Stimulated activated CD4-positive, alpha-beta T cell treated with anti-CD3 and anti-CD28 coated beads, Interleukin-12 subunit alpha, Interleukin-12 subunit beta, amount 100 ng/mL, for 24 hours (primary cell): ENCODE data around the gene OSM.
A peak's percentile ranks its signal among the peaks of the same experiment; 100 is the strongest.
"Not testable (repeated sequence)": the region's sequence is repeated elsewhere in the genome, so short reads cannot be mapped to it uniquely, and the experiment has no call there.

Experiments used
- DNase-seq, 2 experiments: peaks; one replicate each; pipeline ENCODE4 v3.0.0-alpha.2; 2020; ENCODE audit warnings: low read depth in 2 of 2

The OSM gene

DNA sequence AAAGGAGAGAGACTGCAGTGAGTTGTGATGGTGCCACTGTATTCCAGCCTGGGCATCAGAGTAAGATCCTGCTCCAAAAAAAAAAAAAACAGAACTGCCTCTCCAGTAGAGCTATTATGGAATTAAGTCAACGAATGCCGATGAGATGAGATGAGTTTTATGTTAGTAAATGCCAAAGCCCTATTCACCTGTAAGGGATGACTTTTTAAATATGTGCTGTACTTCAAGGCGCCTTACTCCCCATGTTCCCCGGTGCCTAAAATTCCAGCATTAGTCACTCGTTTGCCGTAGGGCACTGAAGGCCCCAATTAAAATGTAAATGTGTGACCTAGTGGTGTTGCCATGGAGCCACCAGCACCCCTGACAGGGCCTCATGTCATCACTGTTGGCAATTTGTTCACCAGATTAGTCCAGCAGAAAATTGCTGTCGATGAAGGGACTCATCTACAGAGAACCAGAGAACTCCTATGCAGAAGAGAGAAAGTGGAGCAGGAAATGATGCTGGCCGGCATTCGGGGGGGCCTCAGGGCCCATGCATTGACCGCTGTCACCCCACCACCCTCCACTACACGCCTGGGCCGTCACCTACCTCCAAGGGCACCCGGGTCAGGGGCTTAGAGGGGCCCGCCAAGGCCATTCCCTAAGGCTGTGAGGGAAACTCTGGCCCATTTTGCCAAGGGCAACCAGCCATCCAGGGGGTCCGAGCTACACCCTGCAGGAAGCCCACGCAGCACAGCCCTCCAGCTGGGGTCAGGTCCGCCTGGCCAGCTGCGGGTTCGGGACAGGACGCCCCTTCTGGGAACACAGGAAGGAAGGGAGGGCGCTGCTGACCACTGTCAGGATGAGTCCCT lies 37.9 kb downstream of the OSM start:
- no peak for DNase-seq

DNA sequence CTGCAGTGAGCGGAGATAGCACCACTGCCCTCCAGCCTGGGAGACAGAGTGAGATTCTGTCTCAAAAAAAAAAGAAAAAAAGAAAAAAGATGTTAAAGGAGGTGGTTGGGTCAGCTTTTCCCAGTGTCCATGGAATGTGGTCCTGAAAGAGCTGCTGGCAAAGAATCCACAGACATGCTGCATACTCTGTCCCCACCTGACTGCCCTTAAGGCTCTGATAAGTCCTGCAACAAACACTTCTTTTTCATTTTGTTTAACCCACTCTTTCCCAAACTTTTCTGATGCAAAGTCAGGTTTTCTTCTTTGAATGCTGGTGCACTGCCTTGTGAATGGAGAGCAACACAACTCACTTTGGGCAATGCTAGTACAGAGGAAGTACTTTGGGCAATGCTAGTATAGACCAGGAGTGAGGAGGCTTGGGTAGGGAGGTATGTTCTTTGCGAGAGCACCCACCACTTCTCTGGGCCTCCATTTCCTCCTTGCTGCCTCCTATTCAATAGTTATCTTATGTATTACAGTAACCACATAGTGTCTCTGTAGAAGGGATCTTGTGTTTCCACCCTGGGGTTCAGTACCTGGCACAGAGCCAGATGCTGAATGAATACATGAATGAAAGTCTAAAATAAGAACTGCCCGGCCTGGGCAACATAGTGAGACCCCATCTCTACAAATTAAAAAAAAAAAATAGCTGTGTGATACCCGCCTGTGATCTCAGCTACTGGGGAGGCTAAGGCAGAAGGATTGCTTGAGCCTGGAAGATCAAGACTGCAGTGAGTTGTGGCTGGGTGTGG lies 39.0 kb downstream of the OSM start:
- DNase-seq = no peak

DNA sequence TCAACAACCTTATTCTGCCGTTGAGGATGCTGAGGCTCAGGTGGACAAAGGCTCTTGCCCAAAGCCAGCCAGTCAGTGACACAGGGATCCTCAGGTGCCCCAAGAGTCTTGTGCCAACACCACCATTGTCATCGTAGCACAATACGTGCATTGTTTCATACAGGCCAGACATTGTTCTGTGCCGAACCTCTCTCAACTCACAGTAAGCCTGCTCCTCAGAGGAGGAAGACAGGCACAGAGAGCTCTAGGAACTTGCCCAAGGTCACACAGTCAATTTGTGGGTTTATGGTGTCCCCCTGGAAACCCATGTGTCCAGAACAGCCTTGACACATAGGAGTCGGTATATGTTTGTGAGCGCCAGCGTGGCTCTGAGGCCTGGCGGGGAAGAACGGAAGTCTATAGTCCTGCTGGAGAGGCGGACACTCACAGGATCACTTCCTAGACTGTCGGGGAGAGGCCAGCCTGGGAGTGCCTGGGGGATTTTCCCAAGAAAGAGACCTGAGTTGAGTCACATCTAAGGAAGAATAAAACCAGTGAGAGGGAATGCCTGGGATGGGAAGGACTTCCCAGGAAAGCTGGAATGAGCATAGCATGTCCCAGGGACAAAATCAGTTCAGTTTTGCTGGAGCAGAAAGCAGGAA lies 40.3 kb downstream of the OSM start:
- no peak for DNase-seq

DNA sequence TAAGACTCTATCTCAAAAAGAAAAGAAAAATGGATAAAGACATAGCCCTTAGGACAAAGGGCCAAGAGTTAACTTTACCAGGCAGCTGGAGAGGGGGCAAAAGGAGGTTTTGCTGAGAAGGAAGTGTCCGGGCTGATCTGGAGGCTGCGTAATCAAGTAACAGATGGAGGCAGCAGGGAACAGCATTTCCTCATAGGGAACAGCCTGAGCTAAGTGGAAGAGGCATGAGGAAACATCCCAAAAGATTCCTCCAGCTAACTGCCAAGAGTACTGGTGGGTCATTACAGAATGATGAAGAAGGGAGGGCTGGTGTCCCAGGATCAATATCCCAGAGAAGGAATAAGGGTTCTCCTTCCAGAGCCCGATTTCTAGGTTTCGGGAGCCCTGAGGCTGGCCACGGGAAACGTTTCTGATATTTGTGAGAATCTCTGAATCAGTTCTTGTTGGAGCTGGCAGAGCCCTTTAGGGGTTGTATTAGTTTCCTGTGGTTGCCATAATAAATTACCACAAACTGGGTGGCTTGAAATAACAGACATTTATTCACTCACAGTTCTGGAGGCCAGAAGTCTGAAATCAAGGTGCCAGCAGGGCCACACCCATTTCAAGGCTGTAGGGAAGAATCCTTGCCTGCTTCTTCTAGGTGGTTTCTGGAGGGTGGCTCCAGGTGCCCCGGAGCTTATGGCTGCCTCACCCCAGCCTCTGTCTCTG lies 41.3 kb downstream of the OSM start:
- DNase-seq = no peak

DNA sequence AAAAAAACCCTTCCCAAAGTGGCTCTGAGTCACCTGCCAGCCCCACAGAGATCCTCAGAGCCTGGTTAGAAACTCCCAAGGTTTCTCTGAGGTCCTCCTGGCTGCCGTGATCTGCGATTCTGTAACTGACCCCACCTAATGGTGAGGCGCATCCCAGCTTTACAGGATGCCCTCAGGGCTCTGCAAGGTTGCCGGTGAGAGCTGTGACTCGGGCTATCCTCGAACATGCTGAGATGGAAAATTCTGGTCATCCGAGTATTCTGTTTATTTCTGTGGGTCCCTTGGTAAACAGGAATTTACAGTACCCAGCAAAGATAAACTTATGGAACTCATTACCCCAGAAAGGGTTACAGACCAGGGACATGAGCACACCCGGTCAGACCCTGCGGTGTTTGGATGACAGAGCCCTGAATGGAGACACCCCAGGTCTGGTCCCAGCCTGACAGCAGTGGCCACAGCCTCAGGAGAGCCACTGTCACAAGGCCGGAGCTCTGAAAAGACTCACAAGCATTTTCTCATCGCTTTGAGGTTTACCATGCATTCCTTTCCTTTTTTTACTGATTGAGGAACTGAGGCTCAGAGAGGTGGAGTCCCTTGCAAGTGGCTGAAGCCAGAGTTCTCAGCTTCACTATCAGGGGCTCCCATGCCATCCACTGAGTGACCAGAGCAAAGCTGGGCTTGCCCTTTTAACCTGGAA lies 42.3 kb downstream of the OSM start:
- no peak for DNase-seq

DNA sequence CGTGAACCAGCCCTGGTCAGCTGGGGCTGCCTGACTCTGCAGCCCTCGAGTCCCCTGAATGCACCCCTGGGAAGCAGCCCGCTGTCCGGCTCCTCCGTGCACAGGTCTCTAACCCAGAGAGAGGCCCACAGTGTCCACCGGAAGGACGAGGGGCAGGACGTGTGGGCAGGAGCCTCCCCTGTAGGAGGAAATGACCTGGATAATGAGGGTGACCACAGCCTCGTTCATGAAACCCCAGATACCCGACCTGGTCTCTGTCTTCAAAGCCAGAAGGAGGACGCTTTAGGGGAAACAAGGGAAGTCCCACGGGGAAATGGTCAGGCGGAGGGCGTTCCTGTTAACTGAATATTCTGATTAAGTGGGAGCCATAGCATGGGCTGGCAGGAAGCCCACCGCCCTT lies 43.3 kb downstream of the OSM start:
- no peak for DNase-seq

DNA sequence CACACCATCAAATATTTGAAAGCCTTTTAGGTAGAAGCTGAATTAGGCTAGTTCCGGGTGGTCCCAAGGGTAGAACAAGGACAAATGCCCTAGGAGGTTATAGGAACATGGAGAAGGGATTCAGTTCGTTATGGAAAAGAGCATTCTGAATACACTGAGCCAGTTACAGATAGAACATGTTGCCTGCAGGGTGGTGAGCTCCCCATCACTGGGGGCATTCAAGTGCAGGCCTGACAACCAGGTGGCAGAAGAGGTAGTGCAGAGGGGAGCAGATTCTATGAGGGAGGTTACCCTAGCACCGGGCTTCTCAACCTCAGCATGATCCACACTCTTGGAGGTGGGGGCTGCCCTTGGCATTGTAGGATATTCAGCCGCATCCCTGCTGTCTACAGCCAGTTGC lies 44.3 kb downstream of the OSM start:
- DNase-seq = no peak

DNA sequence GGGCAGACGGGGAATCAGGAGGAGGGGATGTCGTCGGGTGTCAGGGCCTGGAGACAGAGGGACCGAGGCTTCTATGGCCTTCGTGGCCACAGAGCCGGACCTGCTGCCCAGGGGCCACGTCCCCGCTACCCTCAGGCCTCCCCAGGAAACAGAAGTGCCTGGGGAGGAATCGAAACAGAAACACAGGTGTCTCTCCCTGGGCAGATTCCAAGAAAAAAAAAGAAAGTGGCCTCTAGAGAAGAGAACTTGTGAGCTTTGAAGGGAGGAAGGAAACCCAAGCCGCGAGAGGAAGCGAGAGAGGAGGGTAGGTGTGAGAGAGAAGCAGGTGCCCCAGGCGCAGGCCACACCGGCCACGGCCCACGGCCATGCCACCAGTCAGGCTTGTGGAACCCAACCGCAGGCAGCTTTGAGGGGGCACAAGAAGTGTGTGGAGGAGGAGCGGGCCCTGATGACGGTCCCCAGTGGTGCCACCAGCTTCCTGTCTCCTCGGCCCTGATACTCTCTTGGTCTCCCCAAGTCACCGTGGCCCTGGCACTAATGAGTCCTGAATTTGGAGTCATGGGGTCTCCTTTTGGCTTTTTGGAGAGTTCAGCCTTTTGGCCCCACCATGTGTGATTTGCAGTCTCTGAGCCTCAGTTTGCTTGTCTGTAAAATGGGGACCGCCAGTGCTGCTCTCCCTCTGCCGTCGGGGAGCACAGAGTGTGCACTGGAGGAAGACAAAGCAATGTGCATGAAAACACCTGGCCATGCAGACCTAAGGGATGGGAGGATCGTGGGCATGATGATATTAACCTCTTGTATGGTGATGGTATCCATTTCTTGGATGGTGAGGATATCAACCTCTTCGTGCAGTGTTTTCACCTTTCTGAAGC lies 45.3 kb downstream of the OSM start:
- peak in 1 of 2 experiments; percentile 36 for DNase-seq

DNA sequence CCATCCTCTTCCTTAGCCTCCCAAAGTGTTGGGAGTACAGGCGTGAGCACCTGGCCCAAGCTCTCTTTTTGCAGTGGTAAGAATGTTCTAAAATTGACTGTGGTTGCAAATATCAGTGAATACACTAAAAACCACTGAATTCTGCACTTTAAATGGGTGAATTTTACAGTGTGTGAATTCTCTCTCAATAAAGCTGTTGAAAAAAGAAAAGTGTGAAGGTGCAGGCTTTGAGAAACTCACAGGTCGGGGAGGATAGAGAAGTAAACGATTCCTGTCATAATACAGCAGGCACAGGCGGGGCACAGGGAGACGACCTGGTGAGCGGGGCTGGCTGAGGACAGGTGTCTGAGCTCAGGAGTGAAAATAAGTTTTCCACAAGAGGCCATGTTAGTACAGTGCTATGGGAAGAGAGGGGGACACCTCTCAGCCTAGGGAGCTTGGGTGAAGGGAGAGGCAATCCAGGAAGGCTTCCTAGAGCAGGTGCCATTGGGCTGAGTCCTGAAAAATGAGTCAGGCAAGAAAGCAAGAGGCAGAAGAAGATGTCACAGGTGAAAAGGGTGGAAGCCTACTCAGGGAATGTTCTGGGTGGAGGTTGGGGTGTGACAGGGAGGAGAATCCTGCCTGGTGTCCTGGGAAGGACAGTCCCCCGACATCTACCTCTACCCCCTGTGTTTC lies 46.2 kb downstream of the OSM start:
- no peak for DNase-seq

DNA sequence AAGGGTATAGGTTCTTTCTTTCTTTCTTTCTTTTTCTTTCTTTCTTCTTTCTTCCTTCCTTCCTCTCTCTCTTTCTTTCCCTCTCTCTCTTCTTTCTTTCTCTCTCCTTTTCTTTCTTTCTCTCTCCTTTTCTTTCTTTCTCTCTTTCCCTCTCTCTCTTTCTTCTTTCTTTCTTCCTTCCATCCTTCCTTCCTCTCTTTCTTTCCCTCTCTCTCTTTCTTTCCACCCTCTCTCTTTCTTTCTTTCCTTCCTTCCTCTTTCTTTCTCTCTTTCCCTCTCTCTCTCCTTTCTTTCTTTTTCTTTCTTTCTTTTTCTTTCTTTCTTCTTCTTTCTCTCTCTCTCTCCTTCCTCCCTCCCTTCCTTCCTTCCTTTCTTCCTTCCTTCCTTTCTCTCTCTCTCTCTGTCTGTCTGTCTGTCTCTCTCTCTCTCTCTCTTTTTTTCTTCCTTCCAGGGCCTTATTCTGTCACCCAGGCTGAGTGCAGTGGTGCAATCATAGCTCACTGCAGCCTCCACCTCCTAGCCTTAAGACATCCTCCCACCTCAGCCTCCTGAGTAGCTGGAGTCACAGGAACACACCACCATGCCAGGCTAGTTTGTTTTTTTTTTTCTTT lies 46.9 kb downstream of the OSM start:
- DNase-seq = no peak

DNA sequence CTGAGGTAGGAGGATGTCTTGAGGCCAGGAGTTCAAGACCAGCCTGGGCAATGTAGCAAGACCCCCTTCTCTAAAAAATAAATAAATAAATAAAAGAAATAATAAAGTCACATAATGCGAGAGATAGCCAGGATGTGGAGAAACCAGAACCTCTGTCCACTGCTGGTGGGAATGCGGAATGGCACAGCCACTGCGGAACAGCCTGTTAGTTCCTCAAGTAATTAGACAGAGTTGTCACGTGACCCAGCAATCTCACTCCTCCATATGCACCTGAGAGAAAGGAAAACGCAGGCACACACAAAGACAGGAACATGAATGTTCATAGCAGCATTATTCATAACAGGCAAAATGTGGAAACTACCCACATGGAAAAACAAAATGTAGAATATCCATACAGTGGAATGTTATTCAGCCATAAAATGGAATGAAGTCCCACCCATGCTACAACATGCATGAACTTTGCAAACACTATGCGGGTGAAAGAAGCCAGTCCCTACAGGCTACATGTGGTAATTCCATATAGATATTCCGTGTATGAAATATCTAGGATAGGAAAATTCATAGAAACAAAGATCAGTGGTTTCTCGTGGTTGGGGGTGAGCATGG lies 47.5 kb downstream of the OSM start:
- DNase-seq = no peak

DNA sequence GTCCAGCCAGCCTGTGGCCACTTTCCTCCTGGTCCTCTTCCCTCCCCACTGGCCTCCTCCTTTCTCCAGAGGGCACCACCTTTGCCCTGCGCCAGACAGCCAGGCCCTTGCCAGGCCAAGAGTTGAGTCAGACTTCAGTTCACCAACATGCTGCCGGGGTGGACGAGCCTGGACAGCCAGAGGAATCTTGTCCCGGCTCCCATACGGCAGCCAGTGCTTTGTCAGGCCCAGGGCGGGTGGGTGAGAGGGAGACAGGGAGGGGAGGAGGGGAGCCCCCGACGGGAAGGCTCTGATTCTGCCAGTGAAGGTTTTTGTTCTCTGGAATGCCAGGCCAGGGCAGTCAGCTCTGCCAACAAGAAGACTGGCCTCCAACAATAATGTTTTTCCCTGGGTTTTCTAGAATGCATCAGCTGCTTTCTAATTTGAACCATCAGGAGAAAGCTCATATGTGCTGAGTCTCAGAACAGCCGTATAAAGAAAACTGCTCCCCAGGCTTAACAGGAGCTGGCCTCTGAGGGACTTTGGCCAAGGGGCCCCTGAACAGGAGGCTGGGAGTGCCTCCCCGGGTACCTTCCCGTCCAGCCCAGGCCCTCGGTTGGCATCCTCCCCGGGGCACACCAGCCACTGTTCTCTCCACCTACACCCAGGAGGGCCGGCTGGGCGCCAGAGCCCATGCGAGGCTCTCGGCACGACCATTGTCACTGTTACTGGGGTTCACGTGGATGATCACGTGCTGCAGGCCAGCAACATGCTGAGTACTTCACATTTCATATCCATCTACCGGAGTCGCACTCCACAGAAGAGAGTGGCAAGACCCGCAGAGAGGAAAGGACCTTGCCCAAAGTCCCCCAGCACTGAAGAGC lies 48.7 kb downstream of the OSM start:
- no peak for DNase-seq

DNA sequence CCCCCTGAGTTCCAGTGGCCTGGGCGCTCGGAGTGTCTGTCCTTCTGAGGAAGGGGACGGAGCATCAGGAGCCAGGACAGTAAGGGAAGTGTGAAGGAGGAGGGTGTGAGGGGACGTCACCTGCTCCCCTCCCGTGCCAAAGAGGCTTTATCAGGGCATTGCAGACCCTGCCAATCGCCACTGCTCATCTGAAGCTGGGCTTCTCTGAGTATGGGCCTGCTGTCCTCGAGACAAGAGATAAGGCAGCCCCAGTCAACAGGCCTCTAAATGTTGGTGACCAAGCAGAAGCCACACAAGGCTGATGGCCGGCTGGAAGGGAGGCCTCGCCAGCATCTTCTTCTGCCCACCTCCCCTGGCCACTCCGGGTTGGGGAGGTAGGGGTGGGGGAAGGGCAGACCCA lies 49.9 kb downstream of the OSM start:
- DNase-seq = no peak

DNA sequence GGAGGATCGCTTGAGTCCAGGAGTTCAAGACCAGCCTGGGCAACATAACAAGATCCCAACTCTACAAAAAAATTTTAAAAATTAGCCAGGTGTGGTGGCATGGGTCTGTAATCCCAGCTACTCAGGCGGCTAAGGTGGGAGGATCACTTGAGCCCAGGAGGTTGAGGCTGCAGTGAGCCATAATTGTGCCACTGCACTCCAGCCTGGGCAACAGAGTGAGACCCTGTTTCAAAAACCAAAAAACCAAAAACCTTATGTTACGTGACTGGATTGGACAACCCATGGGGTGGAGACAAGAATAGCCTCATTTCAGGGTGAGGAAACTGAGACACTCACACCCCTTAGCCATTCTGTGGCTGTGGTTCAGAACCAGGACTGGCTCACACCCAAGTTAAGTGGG lies 50.4 kb downstream of the OSM start:
- not testable (repeated sequence) for DNase-seq

DNA sequence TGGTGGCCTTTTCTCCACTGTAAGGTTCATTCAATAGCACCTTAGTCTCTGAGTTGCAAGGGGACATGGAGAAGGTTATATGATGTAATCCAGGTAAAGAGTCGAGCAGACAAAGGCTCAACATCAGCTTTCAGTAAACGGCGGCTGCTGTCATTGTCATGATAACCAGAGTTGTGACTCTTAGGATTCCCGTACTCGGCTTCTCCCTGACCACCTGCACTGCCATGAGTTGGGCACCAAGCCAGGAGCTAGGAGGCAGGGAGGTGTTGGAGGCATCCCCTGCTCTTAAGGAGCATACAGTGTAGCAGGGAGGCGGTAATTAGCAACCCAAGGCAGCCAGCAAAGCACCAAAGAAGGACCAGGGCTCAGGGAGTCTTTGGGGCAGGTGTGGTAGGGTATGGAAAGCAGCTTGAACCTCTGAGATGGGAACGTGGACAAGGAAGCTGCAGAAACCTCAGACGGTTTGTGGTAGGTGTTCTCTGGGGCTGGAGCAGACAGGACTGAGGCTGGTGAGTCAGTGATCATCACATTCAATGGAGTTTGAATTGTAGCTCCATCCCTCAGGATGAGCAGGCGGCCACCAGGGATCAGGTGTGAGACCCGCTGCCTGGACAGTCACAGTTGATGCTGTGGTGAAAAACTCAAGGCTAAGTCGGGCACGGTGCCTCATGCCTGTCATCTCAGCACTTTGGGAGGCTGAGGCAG lies 51.8 kb downstream of the OSM start:
- no peak for DNase-seq

DNA sequence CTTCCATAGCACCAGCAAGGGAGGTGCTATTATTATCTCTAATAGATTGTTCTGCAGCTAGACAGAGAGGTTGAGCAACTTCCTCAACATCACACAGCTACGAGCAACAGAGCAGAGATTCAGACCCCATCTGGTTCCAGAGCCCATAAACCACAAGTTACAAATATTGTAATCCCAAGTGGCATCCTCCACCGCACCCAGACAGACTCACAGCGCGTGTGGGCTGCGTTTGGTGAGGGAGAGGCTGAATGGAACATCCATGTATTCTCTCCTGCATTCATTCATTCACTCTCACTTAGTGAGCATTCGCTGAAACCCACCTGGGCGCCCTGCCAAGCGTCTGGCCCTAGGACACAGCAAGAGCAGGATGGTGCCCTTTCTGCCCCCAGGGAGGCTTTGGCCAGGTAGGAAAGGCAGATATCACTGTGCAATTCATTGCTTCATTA lies 53.6 kb downstream of the OSM start:
- DNase-seq = no peak
